GM20431 (cell line): ENCODE results near the gene GAB4.

Source experiments
- in situ Hi-C: fragments of 300-500 bp; cut with MseI, MboI; formaldehyde crosslinking; loops from one replicate; pipeline ENCODE4 v1.15.0; 2020; ENCODE audit warnings: low sequenced_read_pairs; ENCODE audit not compliant: unreplicated experiment

The GAB4 gene

GRCh38 chr22:17007257-17007656, 765 bp downstream of the GAB4 start:
- in situ Hi-C loops: no loop called here

GRCh38 chr22:16989915-16990314, 18.1 kb downstream of the GAB4 start:
- in situ Hi-C loops: no loop called here

GRCh38 chr22:16988257-16988656, 19.8 kb downstream of the GAB4 start:
- in situ Hi-C loops: no loop called here

DNA sequence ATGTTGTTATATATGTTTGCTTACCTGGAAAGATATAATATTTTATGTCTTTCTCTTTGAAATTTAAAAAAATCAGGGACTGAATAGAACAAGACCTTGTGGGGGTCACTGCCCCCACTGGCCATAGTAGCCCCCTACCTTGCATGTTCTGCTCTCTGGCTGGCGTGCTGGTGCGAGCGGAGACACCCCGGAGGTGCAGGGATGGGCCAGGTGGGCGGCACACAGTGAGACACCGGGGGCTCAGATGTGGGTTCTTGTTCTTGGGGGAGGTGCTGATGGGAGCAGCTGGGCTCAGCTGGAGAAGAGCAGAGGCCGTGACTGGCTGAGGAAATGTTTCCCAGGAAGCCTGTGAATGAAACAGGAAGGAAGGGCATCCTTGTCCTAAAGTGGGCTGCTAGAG, 20.2 kb downstream of the GAB4 start:
- in situ Hi-C loops: no loop called here

DNA sequence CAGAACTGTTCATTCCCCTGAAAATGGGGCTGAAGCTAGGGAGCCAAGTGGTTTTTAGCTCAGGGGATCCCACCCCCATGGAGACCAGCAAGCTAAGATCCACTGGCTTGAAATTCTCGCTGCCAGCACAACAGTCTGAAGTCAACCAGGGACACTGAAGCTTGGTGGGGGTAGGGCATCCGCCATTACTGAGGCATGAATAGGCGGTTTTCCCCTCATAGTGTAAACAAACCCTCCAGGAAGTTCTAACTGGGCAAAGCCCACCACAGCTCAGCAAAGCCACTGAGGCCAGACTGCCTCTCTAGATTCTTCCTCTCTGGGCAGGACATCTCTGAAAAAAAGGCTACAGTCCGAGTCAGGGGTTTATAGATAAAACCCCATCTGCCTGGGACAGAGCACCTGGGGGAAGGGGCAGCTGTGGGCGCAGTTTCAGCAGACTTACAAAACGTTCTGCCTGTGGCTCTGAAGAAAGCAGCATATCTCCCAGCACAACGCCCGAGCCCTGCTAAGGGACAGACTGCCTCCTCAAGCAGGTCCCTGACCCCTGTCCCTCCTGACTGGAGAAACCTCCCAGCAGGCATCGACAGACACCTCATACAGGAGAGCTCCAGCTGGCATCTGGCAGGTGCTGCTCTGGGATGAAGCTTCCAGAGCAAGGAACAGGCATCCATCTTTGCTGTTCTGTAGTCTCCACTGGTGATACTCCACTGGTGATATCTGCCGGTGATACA, 32.7 kb downstream of the GAB4 start:
- in situ Hi-C loops: no loop called here

- in situ Hi-C loops: no loop called here
Measured at GRCh38 chr22:16974298-16975084, 33.5 kb downstream of the GAB4 start.

GRCh38 chr22:16973591-16974297, 34.3 kb downstream of the GAB4 start:
- in situ Hi-C loops: no loop called here

- in situ Hi-C loops: no loop called here
Measured at GRCh38 chr22:16972311-16972710, 35.7 kb downstream of the GAB4 start.

GRCh38 chr22:16970446-16970845, 37.6 kb downstream of the GAB4 start:
- in situ Hi-C loops: no loop called here

- in situ Hi-C loops: no loop called here
Measured at GRCh38 chr22:16969508-16970327, 38.3 kb downstream of the GAB4 start.

GRCh38 chr22:16968218-16968595, 39.8 kb downstream of the GAB4 start:
- in situ Hi-C loops: no loop called here

DNA sequence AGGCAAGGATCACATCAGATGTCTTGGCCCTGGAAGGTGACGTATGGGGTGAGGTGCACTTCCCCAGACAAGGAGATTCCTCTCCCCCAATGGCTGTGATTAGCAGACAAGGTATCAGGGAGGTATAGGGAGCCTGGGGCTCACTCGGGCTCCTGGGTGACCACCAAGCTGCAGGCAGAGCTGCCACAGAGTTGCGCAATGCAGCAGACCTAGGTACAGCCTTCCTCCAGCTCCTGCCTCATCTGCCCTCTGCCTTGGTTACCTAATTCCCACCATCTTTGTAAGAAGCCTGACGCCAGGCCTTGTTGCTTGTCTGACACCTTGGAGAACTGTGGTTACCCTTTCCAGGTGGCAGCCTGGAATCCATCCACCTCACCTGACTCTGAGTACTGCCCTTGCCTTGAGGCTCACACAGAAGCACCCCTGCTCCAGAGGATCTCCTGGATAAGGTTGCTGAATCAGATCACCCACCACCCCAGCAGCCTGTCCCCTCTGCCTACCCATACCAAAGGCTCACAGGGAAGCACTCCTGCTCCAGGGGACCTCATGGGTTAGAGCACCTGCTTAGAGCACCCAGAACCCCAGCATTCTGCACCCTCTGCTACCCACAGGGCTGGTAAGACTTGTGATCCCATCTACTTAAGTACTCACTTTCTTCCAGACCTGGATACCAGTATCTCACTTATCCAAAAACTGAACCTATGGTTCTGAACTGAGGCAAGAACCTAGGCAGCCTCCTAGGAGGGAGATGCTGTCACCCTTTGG, 40.4 kb downstream of the GAB4 start:
- in situ Hi-C loops: no loop called here

DNA sequence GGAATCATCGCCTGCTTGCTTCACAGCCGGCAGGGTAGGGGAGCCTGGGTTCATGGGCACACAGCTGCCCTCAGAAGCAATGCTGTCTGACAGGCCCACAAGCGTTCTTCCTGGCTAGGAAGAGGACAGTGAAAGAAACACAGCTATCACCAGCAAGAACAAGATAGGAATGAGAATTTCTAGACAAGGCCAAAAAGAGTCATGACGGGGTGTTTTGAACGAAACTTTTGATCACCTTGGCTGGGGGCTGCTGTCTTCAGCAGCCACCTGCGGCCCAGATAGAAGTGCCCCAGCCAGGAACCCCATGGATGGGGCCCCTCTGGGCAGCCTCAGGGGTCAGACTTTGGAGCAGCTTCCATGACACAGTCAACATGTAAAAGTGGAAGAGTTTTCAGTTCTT, 41.8 kb downstream of the GAB4 start:
- in situ Hi-C loops: no loop called here

DNA sequence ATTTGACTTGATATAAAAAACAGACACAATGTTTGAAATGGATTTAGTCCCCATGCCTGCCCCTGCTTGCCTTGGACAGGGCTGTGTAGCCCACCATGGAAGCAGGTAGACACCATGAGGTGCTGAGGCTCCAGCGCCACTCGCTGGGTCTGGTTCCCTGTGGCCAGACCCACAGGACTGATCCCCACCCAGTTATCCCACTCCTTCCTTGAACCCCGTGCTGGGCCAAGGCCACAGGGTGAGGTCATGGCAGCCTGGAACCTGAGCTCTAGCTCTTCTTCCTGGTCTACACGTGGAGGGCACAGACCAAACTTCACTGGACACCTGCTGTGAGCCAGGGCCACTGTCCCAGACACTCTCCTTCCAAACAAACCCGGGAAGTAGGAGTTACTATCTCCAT, 42.5 kb downstream of the GAB4 start:
- in situ Hi-C loops: no loop called here

GRCh38 chr22:16965083-16965482, 42.9 kb downstream of the GAB4 start:
- in situ Hi-C loops: no loop called here

- in situ Hi-C loops: no loop called here
Measured at GRCh38 chr22:16964366-16964765, 43.7 kb downstream of the GAB4 start.

DNA sequence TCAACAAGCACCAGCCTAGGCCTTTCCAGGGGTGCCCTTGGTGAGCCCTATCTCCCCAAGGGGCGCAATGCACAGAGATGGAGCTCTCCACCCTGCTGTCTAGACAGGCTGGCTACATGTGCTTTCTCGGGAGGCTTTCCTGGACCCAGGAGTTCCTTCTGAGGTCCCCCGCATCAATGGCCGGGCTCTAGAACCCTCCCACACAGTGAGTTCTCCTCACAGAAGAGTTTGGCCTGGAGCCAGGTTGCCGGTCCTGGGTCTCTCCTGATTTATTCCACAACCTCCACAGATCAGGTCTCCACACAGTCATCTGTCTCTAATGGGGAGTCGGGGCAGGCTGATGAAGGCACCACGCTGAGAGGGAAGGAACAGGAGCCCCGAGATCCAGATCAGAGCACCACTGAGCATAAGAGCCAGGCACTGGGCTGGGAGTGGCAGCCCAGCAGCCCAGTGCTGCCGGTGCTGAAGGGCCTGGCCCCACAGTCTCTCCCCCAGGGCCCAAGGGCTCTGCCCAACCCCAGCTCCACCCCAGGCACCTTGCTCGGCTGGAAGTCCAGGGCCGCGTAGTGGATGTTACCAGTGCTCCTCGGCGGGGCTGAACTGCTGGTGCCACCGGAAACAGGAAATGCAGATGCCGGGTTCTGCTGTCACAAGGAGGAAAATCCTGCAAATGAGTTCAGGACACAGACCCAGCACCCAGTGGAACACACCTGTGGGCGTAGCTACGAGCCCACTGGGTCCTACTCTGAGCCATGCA, 44.7 kb downstream of the GAB4 start:
- in situ Hi-C loops: no loop called here

DNA sequence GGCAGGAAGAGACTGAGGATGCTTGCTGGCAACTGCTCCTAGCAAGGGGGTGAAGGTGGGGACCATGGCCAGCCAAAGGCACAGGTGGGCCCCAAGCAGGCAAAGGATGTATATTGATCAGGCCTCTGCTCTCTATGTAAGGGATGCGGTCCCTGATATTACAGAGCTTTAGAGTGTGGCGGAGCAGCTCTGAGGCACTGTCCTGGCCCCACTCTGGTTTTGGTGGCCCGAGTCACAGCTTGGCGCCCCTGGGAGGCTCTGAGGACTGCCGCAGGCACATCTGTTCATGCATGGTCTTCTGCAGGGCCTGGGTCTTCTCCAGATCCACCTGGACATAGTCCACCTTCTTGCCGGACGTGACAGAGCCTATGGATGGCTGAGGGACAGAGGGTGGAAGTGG, 45.5 kb downstream of the GAB4 start:
- in situ Hi-C loops: no loop called here
